Activated naive CD4-positive, alpha-beta T cell treated with Interleukin-2 at 50 U/mL for 16 hours (primary cell): ENCODE data around the gene KRT84.
"Not testable (repeated sequence)": the region's sequence is repeated elsewhere in the genome, so short reads cannot be mapped to it uniquely, and the experiment has no call there.

ENCODE experiments used
- DNase-seq: peaks from one replicate; pipeline ENCODE4 v3.0.0-alpha.2; 2020

Gene KRT84

DNA sequence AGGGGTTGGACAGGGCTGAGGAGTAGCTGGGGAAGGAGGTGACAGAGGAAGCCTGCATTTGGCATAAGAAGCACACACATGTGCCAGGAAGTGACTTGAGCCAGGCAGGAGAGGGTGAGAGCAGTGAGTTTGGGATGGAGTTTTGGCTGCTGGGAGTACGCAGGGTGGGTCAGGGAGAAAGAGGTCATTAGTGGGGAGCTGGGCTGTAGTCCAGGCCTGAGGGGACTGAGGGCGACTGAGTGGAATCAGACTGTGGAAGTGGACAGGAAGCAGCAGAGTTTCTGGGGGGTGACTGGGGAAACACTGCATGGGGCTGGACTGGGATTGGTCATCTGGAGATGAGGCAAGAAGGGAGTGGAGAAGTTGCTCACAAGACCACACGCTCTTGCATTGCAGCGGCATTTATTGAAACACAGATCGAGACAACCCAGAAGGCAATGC is 25.8 kb downstream of the KRT84 start:
- DNase-seq = no peak

DNA sequence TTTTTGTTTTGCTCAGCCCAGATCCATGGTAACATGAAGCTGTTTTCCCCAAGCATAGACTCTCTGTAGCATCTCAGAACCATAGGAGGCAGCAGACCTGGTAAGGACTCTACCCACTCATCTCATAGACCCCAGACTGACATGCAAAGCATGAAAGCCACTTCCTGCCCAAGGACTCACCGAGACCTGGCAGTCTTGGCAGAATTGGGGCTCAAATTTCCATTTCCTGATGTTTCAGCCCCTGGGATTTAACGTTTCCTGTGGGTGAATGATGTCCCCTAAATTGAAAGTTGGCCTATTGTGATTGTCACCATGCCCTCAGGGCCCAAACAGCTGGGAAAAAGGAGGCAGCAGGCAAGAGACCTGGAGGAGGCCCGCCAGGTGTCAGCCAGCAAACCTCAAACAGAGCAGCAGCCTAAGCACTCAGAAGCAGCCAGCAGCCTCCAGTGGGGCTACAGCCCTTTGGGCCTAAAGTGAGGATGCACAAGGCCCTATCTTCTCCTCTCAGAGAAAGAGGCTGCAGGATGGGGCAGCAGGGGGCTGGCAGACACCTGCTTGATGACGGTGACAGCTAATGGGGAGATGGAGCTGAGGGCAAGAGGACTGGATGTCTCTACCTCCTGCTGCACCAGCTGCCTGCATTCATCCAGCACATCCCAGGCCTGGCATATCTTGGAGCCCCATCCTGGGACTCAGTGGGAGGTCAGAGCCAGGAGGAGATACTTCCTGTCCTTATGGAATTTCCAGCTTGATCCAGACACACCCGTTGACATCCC is 26.7 kb downstream of the KRT84 start:
- DNase-seq = no peak

DNA sequence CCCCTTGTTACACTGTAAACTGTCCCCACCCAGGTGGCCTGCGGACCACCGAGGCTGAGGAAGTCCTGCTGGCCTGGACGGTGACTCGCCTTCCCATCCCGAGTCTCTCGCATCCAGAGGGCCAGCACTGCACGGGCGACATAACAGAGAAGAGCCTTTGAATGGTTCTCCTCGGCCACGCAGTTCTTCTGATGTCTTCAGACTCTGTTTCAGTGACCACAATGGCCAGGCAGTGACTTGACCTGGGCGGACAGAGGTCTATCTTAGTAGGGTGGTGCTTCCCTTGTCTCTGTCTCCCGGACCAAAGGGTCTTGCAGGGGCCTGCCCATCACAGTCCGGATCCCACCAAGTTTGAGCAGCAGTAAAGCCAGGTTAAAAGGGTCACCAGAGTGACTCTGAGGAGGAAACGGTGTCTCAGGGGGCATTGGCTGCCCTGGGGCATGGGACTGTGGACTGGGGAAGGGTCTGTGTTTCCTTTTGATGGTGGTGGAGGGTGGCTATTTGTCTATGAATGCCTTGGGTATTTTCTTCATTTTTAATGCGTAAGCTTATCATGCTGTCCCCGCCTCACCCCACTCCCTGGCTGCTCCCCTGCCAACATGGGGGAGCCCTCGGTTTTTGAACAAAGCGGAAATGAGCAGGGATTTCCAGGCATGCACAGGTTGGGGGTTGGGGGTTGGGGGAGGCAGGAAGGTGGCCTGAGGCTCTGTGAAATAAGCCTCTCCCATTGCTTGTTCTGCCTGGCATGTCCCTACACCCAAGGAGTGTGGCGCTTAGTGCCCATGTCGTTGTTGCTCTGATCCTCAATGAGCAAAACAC is 28.5 kb downstream of the KRT84 start:
- no peak for DNase-seq

DNA sequence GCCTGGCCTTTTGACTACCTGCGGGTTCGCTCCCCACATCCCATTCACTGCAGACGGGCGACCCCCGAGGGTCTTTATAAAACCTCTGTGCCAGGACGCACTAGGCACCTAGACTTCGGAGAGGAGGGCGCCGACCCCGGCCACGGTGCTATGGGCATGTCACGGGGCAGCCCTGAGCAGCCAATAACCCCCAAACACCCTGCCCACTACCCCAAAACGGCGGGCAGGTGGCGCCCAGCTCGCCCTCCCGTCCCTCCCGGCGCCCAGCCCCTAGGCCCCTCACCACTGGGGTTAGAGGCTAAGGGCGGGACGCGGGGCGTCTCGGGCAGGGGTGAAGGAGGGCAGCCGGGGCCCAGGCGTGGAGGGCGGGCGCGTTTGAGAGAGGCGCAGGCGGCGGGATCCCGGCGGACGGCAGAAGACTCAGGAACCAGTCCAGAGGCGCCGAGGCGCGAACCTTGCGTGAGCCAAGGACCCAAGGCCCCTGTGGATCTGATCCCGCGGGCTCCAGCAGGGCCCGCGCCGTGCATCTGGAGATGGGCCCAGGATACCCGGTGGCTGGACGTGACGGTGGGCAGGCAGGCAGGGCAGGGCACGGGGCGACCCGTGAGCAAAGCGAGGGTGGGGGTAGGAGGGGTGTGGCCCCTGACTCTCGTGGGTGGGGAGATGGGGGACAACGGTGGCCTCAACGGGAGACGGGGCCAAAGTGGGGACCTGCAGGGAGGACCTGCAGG is 29.3 kb downstream of the KRT84 start:
- DNase-seq = no peak

DNA sequence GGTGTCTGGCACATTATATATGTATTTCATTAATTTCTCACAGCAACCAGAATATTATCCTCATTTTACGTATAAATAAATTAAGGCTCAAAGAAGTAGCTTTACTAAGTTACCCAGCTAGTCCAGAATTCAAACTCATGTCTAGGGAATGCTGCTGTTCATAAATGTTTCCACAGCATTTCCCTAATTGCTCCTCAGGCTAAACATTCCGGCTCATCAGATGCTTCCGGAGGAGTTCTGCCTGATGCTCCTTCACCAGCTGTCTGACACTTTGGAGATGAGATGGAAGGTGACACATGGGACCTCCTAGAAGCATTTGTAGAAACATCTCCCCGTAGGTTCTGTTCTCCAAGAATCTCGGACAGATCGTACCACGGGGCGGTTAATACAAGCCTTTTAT is 30.3 kb downstream of the KRT84 start:
- no peak for DNase-seq

DNA sequence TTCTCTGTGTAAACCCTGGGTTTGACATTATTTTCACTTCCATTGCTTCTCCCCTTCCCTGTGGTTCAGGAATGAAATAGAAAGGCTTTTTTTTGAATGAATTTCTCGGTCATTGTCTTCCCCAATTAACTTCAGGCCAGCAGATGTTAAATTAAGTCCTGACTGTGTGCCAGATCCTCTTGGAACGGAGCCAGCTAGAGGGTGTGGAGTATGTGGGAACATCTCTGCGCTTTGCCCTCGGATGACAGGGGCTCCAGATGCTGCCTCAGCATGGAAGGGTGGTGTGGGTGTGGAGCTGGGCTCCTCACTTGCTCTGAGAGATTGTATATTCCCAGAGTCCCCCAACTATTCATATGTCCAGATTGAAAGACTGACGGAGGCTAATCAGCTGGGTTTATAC is 31.3 kb downstream of the KRT84 start:
- DNase-seq = no peak

DNA sequence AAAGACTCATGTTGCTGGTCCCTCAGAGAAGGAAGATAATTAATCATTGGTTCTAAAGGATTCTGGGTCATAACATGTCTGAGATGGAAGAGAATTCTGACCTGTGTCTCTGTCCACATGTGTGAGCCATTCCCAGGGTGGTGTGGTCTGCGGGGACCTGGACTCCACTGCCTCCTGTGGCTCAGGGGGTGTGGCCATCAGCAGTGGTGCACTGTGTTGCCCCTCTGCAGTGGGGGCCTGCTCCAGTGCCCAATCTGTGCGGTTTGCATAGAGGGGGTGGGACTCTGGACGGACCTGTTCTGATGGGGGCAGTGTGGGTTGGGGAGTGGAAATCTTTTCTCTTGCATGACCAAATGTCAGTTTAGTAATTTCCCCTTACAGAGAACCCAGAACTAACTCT is 31.7 kb downstream of the KRT84 start:
- no peak for DNase-seq

DNA sequence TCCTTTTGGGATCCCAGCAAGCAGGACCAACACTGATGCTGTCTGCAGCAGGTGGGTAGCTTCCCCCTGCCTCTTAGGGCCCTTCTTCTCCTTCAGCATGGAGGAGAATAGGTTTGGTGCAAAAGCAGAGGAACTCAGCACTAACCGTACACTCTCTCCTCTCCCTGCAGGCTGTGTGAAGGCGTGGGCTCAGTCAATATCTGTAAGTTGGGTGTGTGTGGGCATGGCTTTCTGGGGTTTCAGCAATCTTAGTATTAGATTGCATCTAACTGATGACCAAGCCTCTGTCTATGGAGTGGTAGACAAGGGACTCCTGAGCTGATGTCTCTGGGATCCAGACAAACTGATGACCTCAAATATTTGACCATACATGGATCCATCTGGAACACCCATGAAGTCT is 32.5 kb downstream of the KRT84 start:
- no peak for DNase-seq

DNA sequence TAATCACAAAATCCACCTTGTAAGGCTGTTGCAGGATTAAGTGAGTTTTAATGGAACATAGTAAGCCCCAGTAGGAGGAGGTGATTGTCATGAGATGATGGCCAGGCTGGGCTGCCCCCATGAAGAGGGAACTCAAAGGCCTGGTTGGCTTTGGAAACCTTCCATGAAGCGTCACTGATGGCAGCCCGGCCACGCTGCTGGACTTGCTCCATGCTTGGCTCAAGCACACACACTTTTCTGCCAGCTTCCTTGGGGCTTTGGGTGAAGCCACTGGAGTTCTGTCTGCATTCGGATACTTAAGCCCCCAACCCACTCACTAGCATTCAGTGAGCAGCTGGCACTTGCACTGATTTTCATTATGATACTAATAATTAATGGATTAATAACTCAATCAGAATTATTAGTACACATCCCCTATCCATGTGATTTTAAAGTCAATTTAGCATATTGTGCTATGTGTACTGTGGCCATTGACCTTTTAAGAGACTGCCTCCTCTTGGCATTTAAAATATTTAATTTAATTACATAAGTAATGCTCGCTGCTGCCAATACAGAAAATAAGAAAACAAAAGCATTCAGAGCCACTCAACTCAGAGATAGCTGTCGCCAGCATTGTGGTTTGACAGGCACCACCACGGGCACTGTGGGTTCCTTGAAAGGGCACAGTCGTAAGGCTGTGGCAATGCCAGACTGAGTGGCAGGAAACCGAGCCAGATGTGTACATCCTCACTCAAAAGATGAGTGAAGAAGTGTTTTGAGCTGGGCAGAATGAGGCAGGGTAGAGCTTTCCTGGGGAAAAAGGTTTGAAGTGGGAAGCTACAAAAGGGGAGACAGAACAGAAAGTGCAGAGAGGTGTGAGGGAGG is 34.0 kb downstream of the KRT84 start:
- peak; percentile 52 for DNase-seq

DNA sequence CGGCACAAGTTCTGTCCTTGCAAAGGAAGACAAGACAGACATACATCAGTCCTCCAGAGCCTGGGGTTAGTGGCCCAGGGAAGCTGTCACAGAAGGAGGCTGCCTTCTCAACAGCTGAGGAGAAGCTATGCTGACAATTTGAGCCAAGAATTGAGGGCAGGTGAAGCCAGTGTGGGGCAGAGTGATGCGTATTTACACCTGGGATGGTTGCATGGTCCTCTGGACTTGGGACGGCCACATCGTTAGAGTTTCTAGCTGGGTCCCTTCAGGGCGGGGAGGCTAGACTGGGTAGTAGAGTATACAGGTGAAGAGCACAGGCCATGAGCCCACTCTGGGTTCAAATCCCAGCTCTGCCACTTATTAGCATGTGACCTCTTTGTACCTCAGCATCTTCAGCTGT is 34.7 kb downstream of the KRT84 start:
- no peak for DNase-seq

DNA sequence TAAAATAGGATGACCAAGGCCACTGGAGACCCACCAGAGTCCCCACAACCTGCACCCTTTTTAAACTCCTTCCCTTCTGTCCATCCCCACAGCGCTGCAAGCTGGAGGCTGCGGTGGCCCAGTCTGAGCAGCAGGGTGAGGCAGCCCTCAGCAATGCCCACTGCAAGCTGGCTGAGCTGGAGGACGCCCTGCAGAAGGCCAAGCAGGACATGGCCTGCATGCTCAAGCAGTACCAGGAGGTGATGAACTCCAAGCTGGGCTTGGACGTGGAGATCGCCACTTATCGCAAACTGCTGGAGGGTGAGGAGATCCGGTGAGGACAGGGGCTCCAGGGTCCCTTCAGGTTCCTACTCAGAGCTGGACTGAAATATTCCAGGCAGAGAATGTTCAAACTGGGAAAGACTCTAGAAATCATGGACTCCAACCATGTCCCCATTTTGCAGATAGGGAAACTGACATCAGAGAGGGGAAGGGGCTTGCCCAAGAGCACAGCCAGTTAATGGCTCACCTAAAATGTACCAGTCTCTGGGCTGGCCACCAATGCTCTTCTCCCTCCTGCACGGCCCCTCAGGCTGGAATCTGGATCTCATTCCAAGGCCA is 35.3 kb downstream of the KRT84 start:
- no peak for DNase-seq

DNA sequence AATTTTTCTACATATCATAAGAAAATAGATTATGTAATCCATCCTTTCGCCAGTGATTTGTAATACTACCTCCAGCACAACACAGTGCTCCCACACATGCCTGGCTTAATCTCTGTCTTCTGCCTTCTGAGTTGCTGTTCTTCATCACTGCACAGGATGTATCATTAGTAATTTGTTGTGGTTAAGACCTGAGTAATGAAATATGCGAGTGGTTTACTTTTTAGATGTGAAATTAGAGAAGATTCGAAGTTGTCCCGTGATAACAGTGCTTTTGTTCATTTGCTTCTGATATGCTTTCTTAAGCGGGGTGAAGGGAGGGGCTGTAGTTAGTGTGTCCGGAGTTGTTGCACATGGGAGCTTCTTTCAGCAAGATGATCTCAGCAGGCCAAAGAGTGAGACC is 36.3 kb downstream of the KRT84 start:
- DNase-seq = no peak

DNA sequence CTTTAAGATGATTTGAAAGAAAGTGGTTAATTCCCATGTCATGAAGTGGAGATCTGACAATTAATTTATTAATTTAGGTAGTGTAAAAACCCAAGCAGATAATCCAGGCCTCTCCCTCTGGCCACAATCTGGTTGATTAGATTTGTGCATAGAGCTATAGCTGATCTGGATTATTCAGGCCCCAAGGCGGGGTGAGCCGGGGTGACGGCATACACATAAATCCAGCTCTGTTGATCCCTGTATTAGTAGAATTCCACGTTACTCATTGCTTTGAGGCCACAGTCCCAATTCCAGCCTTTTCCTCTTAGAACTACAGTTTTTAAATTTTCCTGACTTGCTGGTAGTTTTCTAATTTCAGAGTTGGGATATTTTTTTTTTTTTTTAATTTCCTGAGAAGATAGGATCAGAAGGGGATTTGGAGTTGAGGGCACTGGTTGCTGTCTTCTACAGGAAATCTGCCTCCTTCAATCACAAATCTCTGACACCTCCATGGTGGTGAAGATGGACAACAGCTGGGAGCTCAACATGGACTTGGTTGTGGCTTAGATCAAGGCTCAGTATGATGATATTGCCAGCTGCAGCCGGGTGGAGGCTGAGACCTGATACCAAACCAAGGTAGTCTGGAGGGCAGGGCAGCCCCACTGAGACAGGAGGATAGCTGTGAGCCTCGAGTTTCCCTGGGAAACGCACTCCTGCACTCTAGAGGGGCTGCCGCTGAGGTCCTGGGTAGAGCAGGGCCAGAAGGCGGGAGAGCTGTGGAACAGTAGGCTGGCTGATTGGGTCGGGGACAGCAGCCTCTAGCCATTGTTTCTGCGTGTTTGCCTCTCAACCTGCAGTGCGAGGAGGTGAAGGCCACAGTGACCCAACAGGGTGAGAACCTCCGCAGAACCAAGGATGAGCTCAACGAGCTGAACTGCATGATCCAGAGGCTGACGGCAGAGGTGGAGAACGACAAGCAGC is 37.6 kb downstream of the KRT84 start:
- no peak for DNase-seq

DNA sequence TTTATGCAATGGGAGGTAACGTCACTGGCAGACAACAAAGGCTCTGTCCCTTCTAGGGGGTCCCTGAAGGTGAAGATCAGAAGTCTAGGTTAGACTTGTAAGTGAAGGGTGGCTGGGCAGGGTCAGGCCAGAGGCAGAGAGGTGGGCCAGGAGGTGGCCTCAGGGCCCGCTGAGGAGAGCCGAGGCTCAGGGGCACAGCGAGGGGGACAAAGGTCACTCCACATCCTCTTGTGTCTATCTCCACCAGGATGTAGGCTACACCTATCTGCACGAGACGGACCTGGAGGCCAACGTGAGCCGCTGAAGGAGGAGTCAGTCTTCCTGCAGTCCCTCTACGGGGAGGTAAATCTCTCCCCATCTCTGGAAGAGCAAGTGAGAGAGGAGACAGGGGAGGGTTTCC is 38.4 kb downstream of the KRT84 start:
- no peak for DNase-seq

DNA sequence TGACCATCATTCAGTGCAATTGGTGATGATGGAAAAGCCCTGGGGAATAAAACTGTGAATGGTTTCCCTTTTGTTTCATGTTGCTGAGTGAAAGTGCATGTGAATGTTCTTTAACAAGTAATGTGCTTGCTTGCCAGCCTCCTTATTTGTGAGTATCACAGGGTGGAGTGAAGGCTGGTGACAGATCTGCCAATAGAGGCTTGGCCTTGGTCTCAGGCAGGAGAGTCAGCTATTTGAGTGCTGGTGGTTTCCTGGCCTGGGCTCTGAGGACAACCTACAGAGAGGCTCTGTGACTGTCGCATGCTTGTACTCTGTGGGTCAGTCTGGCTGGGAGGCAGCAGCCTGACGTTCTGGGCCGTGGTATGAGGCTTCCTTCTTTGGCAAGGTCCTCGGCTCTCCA is 38.9 kb downstream of the KRT84 start:
- DNase-seq = no peak

DNA sequence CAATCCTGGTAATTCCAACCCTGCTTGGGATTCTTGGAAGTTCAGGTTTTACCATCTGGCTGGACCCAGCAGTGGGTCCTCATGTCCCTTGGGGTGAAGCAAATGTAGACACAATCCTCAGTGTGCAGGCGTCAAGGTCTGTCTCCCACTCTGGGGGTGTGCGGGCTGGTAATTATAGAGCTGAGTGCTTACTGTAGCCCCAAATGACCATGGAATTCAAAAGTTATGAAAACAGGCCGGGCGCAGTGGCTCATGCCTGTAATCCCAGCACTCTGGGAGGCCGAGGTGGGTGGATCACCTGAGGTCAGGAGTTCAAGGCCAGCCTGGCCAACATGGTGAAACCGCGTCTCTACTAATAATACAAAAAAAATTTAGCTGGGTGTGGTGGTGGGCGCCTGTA is 40.4 kb downstream of the KRT84 start:
- not testable (repeated sequence) for DNase-seq

DNA sequence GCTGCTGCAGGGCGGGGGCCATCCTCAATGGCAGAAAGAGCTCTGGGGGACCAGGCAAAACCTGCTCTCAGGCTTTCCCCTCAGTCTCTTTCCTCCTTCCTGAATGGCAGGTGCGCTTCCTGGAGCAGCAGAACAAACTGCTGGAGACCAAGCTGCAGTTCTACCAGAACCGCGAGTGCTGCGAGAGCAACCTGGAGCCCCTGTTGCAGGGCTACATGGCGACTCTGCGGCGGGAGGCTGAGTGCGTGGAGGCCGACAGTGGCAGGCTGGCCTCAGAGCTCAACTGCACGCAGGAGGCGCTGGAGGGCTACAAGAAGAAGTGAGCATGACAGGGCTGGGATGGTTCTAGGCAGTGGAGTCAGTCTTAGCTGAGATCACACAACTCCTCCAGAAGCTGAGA is 41.3 kb downstream of the KRT84 start:
- DNase-seq = no peak

DNA sequence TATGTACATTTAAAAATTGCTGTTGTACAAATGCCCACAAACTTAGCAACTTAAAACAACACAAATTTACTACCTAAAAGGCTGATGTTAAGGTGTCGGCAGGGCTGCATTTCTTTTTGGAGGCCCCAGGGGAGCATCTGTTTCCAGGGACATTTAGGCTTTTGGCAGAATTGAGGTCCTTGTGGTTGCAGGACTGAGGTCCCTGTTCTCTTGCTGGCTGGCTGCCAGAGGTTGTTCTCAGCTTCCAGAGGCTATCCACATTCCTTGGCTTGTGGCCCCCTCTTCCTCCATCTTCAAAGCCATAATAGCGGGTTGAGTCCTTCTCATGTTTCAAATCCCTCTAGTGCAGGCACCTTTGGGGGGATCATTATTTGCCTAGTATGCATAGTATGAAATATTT is 41.9 kb downstream of the KRT84 start:
- no peak for DNase-seq

DNA sequence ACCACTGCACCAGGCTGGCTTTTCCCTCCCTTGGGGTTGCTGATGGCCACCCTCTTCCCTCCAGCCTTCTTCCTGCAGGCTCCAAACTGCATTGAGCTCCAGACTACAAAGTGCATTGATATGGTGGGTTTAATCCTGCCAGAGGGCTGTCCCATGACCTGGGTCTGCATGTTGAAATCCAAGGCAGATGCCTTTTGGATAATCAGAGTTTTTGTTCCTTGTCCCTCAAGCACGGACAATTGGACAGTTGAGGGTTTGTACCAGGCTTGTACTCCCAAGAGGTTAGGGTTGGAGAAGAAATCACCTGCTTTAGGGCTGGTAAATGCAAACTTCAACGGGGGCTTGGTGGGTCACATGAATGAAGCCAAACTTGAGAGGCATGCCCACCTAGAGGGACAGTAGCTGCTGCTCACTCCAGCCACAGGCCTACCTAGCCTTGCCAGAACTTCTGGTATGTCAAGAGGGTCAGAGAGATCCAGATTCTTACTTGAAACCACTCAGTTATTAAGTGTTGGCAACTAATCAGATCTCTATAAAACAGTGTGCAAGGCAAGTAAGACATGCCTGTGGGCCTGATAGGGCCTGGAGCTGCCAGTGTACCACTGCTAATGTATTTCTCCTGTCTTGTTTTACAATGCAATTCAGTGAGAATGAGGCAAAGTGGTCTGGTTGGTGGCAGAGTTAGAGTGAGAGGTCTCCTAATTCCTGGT is 42.5 kb downstream of the KRT84 start:
- no peak for DNase-seq

DNA sequence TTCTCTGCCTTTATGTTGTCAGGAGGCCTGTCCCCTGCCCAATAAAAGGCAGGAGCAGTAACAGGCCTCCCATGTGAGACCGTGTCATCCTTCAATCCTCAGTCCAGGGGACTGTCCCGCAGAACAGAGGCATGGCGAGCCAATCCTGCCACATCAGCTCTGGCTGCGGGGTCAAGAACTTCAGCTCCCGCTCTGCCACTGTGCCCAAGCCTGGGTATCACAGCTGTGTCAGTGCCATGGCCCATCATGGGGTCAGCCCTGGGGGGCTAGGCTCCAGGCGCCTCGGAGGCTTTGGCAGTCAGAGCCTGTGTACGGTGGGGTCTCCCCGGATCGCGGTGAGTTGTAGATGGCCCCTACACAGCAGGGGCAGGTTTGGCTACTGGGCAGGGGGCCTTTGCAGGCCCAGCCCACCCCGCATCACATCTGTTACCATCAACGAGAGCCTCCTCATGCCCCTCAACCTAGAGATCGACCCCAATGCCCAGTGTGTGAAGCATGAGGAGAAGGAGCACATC is 44.3 kb downstream of the KRT84 start:
- no peak for DNase-seq
